ENCODE measurements around the gene CNRIP1.
"Not testable (repeated sequence)": the region's sequence is repeated elsewhere in the genome, so short reads cannot be mapped to it uniquely, and the experiment has no call there.

CNRIP1 gene

GRCh38 chr2:68362749-68363148 is 43.0 kb upstream of the CNRIP1 start:
- no peak overlapping the region for H3K27ac ChIP-seq
- no peak for TF ChIP-seq CTCF (conservative IDR thresholded peaks at IDR 0.05)

- TF ChIP-seq CTCF (conservative IDR thresholded peaks at IDR 0.05) = peak; percentile 86
- H3K27ac ChIP-seq = no peak overlapping the region
Observed at GRCh38 chr2:68362069-68362468, 42.3 kb upstream of the CNRIP1 start.

GRCh38 chr2:68359889-68360288 is 40.1 kb upstream of the CNRIP1 start:
- no peak overlapping the region for H3K27ac ChIP-seq
- no peak for TF ChIP-seq CTCF (conservative IDR thresholded peaks at IDR 0.05)

GRCh38 chr2:68357605-68358337 is 38.0 kb upstream of the CNRIP1 start:
- peak; percentile 60 for TF ChIP-seq CTCF (conservative IDR thresholded peaks at IDR 0.05)
- H3K27ac ChIP-seq = no peak overlapping the region

- H3K27ac ChIP-seq = no peak overlapping the region
- TF ChIP-seq CTCF (conservative IDR thresholded peaks at IDR 0.05) = no peak
Observed at GRCh38 chr2:68356599-68357239, 37.0 kb upstream of the CNRIP1 start.

GRCh38 chr2:68352651-68353391 is 33.1 kb upstream of the CNRIP1 start:
- no peak for TF ChIP-seq CTCF (conservative IDR thresholded peaks at IDR 0.05)
- no peak overlapping the region for H3K27ac ChIP-seq

GRCh38 chr2:68351997-68352396 is 32.2 kb upstream of the CNRIP1 start:
- no peak overlapping the region for H3K27ac ChIP-seq
- no peak for TF ChIP-seq CTCF (conservative IDR thresholded peaks at IDR 0.05)

GRCh38 chr2:68349091-68349490 is 29.3 kb upstream of the CNRIP1 start:
- not testable (repeated sequence) for H3K27ac ChIP-seq
